Renal pelvis (tissue), 4 donors: ENCODE results near the gene PLXDC2. TPM values are rescaled to one million over a fixed set of nuclear protein-coding genes. Genes with fewer than 3 reads are reported as not detected.
A peak's percentile ranks its signal among the peaks of the same experiment; 100 is the strongest.

Source experiments
- DNase-seq: peaks from one replicate; pipeline ENCODE4 v3.0.0-alpha.2; 2013
- polyA plus RNA-seq, 3 donors: library from polyadenylated mRNA; unstranded; fragments of 120-200 nt; gene quantifications; one replicate each; pipeline ENCODE4 v1.2.1, GENCODE V29; 2013; ENCODE audit not compliant: insufficient read length in 3 of 3

Gene PLXDC2
- polyA plus RNA-seq, 3 donors, result 28.1 to 34.0 (median 30.7) TPM

- no peak for DNase-seq
These were observed 4.7 kb upstream of the PLXDC2 start for GRCh38 chr10:19811540-19811939.

- DNase-seq, result no peak
These were observed 3.3 kb upstream of the PLXDC2 start for GRCh38 chr10:19812976-19813375.

GRCh38 chr10:19815036-19815730 lies 1.0 kb upstream of the PLXDC2 start:
- peak; percentile 68 for DNase-seq

GRCh38 chr10:19815731-19816410 lies 361 bp upstream of the PLXDC2 start:
- DNase-seq, result peak; percentile 88

GRCh38 chr10:19817231-19817933 lies 1.1 kb downstream of the PLXDC2 start:
- DNase-seq, result no peak

- no peak for DNase-seq
These were observed 2.6 kb downstream of the PLXDC2 start for GRCh38 chr10:19818876-19819275.

- no peak for DNase-seq
These were observed 3.3 kb downstream of the PLXDC2 start for GRCh38 chr10:19819419-19820033.

- no peak for DNase-seq
These were observed 8.4 kb downstream of the PLXDC2 start for GRCh38 chr10:19824381-19825342.

GRCh38 chr10:19825700-19826099 lies 9.5 kb downstream of the PLXDC2 start:
- DNase-seq, result no peak

- no peak for DNase-seq
These were observed 10.5 kb downstream of the PLXDC2 start for GRCh38 chr10:19826712-19827111.

GRCh38 chr10:19828278-19829049 lies 12.2 kb downstream of the PLXDC2 start:
- no peak for DNase-seq

- DNase-seq, result no peak
These were observed 16.5 kb downstream of the PLXDC2 start for GRCh38 chr10:19832699-19833098.

GRCh38 chr10:19833170-19833824 lies 17.1 kb downstream of the PLXDC2 start:
- DNase-seq, result peak; percentile 58

- no peak for DNase-seq
These were observed 19.7 kb downstream of the PLXDC2 start for GRCh38 chr10:19835952-19836351.

GRCh38 chr10:19839090-19839489 lies 22.9 kb downstream of the PLXDC2 start:
- no peak for DNase-seq

GRCh38 chr10:19839552-19839951 lies 23.3 kb downstream of the PLXDC2 start:
- no peak for DNase-seq

- no peak for DNase-seq
These were observed 24.5 kb downstream of the PLXDC2 start for GRCh38 chr10:19840776-19841175.

GRCh38 chr10:19843487-19843886 lies 27.3 kb downstream of the PLXDC2 start:
- no peak for DNase-seq

GRCh38 chr10:19845503-19846368 lies 29.5 kb downstream of the PLXDC2 start:
- DNase-seq, result no peak
